Measurements from ENCODE around the gene CLRN1.

DNA sequence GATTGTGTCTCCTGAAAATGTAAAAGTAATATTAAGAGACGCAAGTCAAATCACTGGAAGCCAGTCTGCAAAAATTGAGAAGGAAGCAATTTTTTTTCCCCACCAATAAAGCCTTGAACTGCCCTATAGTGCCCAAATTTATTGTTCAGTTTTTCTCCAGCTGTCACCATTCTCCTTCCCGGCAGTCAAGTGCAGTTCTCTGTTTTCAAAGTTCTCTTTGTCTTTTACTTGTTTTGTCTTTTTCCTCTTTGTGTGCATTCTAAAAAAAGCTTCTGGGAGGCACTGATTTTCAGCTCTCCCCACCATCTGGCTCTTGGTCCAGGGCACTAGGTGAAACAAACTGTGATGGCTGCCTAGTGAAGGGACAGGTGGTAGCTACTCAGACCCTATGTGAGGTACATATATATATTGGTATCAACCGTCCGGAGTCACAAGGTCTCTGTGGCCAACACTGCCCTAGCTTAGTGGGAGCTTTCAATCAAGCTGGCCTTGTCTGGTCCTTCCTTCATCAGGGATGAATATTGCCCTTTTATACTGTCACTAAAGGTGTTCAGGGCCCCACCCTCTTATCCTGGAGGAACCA is 6.1 kb upstream of the CLRN1 start:
- TF ChIP-seq, protein P1, sequence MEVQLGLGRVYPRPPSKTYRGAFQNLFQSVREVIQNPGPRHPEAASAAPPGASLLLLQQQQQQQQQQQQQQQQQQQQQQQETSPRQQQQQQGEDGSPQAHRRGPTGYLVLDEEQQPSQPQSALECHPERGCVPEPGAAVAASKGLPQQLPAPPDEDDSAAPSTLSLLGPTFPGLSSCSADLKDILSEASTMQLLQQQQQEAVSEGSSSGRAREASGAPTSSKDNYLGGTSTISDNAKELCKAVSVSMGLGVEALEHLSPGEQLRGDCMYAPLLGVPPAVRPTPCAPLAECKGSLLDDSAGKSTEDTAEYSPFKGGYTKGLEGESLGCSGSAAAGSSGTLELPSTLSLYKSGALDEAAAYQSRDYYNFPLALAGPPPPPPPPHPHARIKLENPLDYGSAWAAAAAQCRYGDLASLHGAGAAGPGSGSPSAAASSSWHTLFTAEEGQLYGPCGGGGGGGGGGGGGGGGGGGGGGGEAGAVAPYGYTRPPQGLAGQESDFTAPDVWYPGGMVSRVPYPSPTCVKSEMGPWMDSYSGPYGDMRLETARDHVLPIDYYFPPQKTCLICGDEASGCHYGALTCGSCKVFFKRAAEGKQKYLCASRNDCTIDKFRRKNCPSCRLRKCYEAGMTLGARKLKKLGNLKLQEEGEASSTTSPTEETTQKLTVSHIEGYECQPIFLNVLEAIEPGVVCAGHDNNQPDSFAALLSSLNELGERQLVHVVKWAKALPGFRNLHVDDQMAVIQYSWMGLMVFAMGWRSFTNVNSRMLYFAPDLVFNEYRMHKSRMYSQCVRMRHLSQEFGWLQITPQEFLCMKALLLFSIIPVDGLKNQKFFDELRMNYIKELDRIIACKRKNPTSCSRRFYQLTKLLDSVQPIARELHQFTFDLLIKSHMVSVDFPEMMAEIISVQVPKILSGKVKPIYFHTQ (CRISPR knock-in tag; IDR thresholded peaks at IDR 0.05), result no peak
- TF ChIP-seq, protein P2, sequence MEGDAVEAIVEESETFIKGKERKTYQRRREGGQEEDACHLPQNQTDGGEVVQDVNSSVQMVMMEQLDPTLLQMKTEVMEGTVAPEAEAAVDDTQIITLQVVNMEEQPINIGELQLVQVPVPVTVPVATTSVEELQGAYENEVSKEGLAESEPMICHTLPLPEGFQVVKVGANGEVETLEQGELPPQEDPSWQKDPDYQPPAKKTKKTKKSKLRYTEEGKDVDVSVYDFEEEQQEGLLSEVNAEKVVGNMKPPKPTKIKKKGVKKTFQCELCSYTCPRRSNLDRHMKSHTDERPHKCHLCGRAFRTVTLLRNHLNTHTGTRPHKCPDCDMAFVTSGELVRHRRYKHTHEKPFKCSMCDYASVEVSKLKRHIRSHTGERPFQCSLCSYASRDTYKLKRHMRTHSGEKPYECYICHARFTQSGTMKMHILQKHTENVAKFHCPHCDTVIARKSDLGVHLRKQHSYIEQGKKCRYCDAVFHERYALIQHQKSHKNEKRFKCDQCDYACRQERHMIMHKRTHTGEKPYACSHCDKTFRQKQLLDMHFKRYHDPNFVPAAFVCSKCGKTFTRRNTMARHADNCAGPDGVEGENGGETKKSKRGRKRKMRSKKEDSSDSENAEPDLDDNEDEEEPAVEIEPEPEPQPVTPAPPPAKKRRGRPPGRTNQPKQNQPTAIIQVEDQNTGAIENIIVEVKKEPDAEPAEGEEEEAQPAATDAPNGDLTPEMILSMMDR (IDR thresholded peaks at IDR 0.05), result no peak
- no peak for TF ChIP-seq NFYB (CRISPR knock-in tag; conservative IDR thresholded peaks at IDR 0.05; ENCODE audit: low read depth)

All from WTC11 (cell line).